Left cardiac atrium (tissue), 4 donors: ENCODE data around the gene ACSL5. TPM values are rescaled to one million over a fixed set of nuclear protein-coding genes. Genes with fewer than 3 reads are reported as not detected.
"Not testable (repeated sequence)": the region's sequence is repeated elsewhere in the genome, so short reads cannot be mapped to it uniquely, and the experiment has no call there.

Experiments
- ATAC-seq, 2 donors: fragments of 200-7000 bp; cut with Tn5 transposase; one replicate each; pipeline ENCODE4 v1.9.1; 2020; ENCODE audit warnings: mild to moderate bottlenecking in 2 of 2, moderate library complexity in 2 of 2
- DNase-seq: peaks from one replicate; pipeline ENCODE4 v3.0.0-alpha.2; 2020
- intact Hi-C, 2 donors: fragments of 100-400 bp; cut with DNase I; formaldehyde crosslinking; loops; one replicate each; pipeline versions ENCODE4 v1.14.1 to v1.15.1; 2022 to 2023
- total RNA-seq, 2 donors: library from RNA; stranded (reverse); fragmentation: NEBNext Ultra II Directional; extraction: Animal tissue kit (Norgen Biotek cat#: 25700); gene quantifications; one replicate each; pipeline ENCODE4 v1.2.1, GENCODE V29; 2021
- donor health status: DM: no; HTN: yes; CAD: no.
- donor health status: DM: no; HTN: yes; CAD: no; lungs with severe emphysema.
- donor health status: DM: yes; HTN: yes; CAD: no.
- donor health status: Dilated cardiomyopathy.

The ACSL5 gene
- total RNA-seq, 2 donors from 2014 or later, result 10.5 to 14.4 TPM

DNA sequence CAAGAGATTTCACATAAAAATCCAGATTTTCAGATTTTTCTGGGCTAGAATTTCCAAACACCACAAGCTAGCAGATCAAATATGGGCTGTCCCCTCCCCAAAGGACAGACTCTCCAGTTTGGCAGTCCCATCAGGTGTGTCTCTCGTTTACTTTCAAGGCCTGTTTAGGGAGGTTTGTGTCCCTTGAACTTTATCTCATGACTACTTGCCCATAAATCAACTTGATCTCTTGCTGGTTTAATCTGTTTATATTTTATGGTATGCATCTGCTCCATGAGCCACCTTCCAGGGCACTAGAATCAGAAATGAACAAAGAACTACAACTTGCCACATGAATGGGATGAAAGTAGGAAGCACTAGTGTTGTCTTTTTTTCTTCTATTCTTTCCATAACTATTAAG, 67.6 kb downstream of the ACSL5 start:
- no peak for DNase-seq
- intact Hi-C loops, result no loop called here
- ATAC-seq, result no peak

GRCh38 chr10:112442063-112442462, 68.1 kb downstream of the ACSL5 start:
- ATAC-seq, result no peak
- DNase-seq, result no peak
- intact Hi-C loops, result no loop called here

- DNase-seq (no peak), ATAC-seq (peak in 1 of 2 donors; percentile 15)
- intact Hi-C loops, result no loop called here
Measured at GRCh38 chr10:112446055-112446854, 72.3 kb downstream of the ACSL5 start.

- intact Hi-C loops, result no loop called here
- ATAC-seq (peak; percentile 98 to 99), DNase-seq (peak; percentile 88)
Measured at GRCh38 chr10:112446855-112447619, 73.1 kb downstream of the ACSL5 start, which contains the start of the genes VTI1A and ZDHHC6. TSS of gene VTI1A (plus strand) at chr10:112447215. CDS start at chr10:112447374, 159 bp downstream. TSS of gene ZDHHC6 (minus strand) at chr10:112446914. CDS start at chr10:112445436, 1,478 bp downstream.

GRCh38 chr10:112447620-112447928, 73.7 kb downstream of the ACSL5 start:
- DNase-seq, result no peak
- intact Hi-C loops, result no loop called here
- no peak for ATAC-seq

DNA sequence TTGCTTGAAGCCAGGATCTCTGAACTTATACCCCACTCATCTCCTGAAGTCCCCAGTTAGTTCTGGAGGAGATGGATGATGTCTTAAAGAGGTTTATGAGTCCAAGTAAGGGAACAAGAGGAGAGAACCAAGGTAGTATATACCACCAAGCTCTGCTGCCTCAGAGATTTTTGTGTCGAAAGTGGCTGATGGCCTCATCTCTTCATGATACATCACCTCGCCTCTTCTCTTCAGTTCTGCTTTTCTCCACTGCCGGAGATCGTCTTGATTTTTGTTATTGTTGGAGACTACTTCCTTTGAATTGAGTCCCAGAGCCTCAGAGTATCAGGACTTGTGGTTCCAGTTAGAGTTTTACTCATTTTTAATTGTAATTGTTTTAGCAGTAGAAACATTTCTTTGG, 75.0 kb downstream of the ACSL5 start:
- intact Hi-C loops, result no loop called here
- ATAC-seq (no peak), DNase-seq (no peak)

DNA sequence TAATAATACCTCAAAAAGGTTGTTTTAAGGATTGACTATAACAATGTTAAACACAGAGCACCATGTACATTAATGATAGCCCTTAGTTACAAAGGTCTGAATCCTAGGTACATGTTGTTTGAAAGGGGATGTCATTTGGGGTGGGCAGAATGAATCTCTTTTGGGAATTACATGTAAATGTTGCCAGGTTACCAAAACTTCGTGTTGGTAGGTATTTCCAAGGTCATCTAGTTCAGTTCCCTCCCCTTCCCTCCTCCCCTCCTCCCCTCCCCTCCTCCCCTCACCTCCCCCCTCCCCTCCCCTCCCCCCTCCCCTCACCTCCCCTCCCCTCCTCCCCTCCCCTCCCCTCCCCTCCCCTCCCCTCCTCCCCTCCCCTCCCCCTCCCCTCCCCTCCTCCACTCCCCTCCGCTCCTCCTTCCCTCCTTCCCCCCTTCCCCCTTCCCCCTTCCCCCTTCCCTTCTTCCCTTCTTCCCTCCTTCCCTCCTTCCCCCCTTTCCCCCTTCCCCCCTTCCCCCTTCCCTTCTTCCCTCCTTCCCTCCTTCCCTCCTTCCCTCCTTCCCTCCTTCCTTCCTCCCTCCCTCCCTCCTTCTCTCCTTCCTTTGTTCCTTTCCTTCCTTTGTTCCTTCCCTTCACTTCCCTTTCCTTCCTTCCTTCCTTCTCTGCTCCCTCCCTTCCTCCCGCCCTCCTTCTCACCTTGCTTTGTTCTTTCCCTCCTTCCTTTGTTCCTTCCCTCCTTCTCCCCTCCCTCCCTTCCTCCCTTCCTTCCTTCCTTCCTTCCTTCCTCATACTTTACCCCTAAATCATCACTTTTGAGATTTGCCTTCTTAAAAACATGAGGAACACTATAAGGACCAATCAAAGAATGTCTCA, 81.2 kb downstream of the ACSL5 start:
- no peak for ATAC-seq
- DNase-seq, result no peak
- intact Hi-C loops, result no loop called here

GRCh38 chr10:112456533-112456932, 82.6 kb downstream of the ACSL5 start:
- intact Hi-C loops, result no loop called here
- DNase-seq (no peak), ATAC-seq (no peak)

- no peak for ATAC-seq
- DNase-seq, result no peak
- intact Hi-C loops, result no loop called here
Measured at GRCh38 chr10:112460366-112460765, 86.5 kb downstream of the ACSL5 start.

DNA sequence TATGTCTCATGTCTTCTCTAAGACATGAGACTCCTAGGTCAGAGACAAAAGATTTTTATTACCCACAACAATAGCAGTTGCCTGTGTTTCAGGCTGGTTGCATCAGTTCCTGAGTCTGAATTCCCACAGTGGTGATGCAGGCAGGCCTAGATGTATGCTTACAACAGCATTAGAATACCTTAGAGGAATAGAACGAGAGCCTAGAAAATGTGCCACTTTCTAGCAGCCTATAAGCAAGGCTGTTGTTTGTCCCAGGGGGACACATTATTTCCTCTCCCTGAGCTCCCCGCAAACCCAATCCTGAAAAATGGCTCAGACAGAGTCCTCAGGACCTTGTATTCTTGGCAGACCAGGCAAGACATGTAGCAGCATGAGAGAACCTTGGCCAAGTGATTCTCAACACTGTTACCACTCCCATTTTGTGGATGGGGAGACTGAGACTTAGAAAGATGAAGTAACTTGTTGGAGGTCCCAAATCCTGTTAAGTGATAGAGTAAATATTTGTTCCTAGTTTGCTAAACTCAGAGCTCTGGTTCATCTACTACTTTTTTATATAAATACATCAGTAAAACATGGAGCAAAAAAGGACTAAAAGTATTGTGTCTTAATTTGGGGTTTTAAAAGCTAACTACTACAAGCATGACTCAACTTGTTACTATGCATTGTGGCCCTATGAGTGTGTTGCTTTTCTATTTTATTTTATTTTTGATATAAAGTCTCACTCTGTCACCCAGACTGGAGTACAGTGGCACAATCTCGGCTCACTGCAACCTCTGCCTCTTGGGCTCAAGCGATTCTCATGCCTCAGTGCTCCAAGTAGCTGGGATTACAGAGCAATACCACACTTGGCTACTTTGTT, 87.3 kb downstream of the ACSL5 start:
- ATAC-seq (no peak), DNase-seq (no peak)
- intact Hi-C loops, result no loop called here

DNA sequence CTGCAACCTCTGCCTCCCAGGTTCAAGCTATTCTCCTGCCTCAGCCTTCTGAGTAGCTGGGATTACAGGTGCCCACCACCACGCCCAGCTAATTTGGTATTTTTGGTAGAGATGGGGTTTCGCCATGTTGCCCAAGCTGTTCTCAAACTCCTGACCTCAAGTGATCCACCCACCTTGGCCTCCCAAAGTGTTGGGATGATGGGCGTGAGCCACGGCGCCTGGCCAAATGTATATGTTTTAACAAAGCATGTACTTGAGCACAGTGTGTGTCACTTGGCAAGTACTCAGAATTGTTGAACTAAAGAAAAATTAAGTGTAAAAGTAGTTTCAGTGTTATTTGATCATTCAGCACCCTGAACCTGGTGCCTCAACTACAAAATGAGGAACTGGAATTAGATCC, 90.2 kb downstream of the ACSL5 start:
- ATAC-seq, DNase-seq, intact Hi-C loops: not testable (repeated sequence)

GRCh38 chr10:112465299-112465883, 91.5 kb downstream of the ACSL5 start:
- no peak for ATAC-seq
- intact Hi-C loops, result no loop called here
- no peak for DNase-seq

DNA sequence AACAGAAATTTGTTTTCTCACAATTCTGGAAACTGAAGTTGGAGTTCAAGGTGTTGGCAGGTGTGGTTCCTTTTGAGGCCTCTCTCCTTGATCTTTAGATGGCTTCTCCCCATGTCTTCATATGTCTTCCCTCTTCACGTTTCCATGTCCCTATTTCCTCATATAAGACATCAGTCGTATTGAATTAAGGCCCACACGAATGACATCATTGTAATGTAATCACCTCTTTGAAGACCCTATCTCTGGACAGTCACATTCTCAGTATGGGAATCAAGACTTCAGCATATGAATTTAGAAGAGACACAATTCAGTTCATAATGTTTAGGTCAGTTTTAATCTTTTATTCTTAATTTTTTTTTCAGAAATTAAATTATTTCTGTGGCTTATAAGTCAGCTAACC, 92.9 kb downstream of the ACSL5 start:
- no peak for ATAC-seq
- DNase-seq, result no peak
- intact Hi-C loops, result no loop called here

- DNase-seq, result no peak
- intact Hi-C loops, result no loop called here
- no peak for ATAC-seq
Measured at GRCh38 chr10:112467541-112468075, 93.7 kb downstream of the ACSL5 start.

DNA sequence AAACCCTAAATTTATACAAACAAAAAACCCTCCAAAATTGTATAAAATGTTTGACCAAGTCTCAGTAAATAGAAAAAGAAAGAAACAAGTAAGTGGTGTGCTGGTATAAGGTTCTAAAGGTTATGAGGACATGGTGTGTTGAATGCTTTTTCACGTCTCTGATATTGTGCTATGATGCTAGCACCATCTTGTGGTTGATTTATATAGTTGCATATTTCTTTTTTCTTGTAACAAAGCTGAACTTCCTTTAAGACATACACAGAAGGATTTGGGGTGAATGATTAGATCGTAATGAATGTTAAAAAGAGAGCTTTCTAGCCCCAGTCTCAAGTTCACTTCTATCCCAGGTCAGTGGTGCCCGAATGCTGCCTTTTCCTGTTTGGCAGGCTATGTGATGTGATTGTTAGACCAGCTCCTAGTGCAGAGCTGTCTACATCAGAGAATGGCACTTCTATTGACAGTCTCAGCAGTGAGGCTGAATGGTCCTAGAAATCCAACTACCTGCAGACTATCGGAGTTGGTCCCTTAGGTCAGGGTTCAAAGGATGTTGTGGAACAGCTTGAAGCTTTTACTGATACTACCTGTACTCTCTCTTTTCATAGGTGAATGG, 98.1 kb downstream of the ACSL5 start:
- DNase-seq (no peak), ATAC-seq (peak; percentile 53 to 59)
- intact Hi-C loops, result loop anchor here in 1 of 2 donors (5.0 kb wide), 2 partner anchors 805 to 915 kb away; no protein-coding TSS in a partner anchor

GRCh38 chr10:112475575-112476218, 101.8 kb downstream of the ACSL5 start:
- no peak for ATAC-seq
- intact Hi-C loops, result no loop called here
- DNase-seq, result no peak
